WTC11 (cell line): Measurements from ENCODE around the gene C10orf95.

ENCODE experiments used
- CTCF ChIP-seq: fragments of 200-600 bp; IDR thresholded peaks from 2 replicates; pipeline ENCODE4 v1.8.0; 2022; ENCODE audit warnings: antibody characterized with exemption
- ETV6 ChIP-seq: sonication (generic); formaldehyde crosslinking; IDR thresholded peaks from 2 replicates; pipeline ENCODE4 v1.8.1; 2022; ENCODE audit warnings: mild to moderate bottlenecking, missing genetic modification reagents
- JAZF1 ChIP-seq: fragments of 250-450 bp; sonication (Bioruptor Pico); IDR thresholded peaks from 2 replicates; pipeline ENCODE4 v1.9.0; 2021; ENCODE audit warnings: moderate library complexity, mild to moderate bottlenecking, inconsistent platforms
- TP53 ChIP-seq: sonication (generic); formaldehyde crosslinking; IDR thresholded peaks from 2 replicates; pipeline ENCODE4 v1.8.1; 2023; ENCODE audit warnings: mild to moderate bottlenecking, missing genetic modification reagents

DNA sequence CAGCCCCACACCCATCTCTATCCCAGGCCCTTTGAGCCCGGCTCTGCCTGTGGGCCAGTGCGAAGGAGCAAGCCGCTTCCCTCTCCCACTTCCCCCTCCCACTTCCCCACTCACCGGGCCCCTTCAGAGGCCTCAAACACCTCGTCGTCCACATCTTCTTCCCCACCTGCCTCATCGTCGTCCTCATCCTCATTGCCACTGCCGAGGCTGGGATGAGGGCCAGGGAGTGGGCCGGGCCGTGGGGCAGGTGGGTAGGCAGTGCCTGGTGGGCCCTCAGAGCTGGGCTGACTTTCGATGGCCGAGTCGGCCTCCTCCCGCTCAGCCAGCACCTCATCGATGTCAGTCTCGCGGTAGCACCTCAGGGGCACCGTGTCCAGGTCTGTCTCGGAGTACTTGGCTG lies 36.6 kb downstream of the C10orf95 start:
- TF ChIP-seq JAZF1 (no peak), CTCF (no peak), TP53 (CRISPR knock-in tag) (no peak), ETV6 (CRISPR knock-in tag) (no peak)
